ENCODE measurements around the gene ZFC3H1.

Gene ZFC3H1

DNA sequence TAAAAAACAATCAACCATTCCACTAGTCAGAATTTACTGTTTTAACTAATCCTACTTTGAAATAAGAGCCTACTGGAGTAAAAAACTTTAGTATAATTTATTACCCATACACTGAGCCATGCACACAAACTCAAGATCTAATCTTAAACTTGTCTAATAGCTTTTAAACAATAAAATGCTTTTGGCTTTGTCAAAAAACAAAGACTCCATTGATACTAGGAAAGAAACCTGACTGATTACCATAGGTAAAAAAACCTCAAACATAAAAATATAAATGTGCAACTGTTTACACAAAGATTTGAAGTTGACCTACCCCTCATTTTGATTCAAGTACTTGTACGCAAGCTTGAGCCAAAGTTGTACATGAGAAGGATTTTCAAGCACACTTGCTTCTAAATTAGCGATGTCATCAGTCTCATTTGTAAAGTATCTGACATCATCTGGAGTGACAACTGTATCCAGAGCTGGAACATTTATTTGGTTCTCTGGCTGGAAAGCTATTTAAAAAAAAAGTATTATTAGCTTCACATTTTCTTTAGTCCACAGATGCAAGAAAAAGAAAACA lies 36.1 kb downstream of the ZFC3H1 start:
- no peak for DNase-seq (ENCODE audit: low spot score)

DNA sequence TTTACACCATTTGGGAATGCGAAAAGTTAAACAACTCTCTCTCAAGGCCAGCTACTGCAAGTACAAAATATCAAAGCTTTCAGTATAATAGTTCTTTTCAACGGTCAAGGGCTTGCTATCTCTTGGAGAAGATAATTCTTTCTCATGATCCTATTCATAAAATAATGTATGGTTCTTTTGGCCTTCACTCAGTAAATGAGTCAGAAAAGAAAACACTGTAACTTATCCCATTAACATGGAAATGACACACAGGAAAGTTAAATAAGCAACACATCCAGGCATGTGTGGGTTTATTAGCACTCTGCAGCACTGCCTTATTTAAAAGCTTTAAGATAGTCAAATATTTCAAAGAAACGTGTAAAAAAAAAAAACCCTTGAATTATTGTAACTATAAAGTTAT lies 36.9 kb downstream of the ZFC3H1 start:
- no peak for DNase-seq (ENCODE audit: low spot score)

DNA sequence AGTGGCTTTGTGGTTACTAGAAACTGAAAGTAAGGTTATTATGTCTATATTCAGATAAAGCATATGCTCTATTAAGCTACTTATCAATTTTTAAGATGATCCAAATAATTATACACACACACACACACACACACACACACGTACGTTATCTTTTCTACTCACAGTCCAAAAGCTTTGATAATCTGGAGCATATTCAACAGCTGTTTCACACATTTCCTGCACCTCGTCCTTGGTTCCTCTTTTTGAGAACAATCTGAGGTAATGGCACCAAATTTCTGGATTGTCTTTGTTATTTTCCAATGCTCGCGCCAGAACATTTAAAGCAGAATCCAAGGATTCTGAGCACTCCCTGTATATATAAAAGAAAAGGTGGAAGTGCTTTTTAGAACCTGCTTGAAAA lies 37.5 kb downstream of the ZFC3H1 start:
- DNase-seq (ENCODE audit: low spot score) = no peak

DNA sequence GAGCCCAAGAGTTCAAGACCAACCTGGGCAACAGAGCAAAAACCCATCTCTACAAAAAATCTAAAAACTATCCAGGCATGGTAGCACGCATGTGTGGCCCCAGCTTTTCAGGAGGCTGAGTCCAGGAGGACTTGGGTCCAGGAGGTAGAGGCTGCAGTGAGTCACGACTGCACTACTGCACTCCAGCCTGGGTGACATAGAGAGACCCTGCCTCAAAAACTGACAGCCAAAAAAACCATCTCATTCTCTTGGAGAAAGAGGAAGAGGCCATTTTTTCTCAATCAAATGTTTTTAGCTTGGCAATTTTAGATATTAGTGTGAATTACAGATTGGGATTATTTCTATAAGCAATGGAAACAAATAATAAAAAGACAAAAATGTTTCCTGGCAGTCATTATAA lies 38.2 kb downstream of the ZFC3H1 start:
- no peak for DNase-seq (ENCODE audit: low spot score)

DNA sequence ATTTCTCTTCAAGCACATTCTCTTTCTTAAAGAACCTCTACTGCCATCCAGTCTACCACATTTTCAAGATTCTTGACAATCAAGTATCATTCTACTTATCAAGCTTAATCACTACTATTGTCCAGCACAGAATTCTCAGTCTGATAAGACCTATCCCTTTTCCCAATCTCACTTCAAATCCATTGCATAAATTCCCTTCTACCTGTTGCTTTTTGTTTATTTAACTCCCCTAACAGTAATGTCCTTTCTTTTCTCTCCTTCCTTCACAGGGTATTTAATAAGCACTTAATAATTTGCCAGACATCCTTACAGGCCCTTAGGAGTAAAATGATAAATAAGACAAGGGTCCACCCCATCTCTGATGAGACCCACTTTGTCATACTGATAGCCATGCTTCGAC lies 41.7 kb downstream of the ZFC3H1 start:
- DNase-seq (ENCODE audit: low spot score) = no peak

DNA sequence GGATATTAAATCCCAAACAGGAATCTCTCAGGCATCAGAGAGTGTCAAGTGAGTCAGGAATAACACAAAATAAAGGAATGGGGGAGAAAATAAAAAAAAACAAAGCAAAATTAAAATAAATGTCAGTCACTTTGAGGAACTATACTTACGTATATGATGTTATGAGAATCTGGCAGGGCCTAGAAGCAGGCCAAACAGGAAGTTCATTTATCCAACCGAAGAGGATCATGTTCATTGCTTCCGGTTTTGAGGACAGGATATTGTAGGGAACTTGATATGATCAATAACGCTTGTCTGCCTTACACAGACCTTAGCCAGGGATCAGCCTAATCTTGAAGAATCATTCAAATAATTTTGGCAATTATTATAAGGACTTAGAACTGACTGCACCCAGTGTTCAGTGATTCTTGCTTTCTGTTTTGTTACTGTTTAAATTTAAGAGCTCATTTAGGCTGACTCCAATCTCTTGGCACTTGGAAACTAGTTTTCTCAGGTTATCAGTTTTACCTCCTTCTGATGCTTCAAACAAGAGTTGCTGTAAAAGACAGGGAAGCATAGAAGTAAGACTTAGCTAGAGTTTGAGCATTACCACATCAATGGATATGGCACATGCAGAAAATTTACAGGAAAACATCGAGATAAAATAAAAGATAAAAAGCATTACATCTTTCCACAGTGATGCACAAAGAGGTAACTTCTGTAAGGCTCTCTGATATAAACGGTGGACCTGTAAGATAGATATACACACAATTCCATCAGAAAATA lies 53.4 kb downstream of the ZFC3H1 start:
- no peak for DNase-seq (ENCODE audit: low spot score)

DNA sequence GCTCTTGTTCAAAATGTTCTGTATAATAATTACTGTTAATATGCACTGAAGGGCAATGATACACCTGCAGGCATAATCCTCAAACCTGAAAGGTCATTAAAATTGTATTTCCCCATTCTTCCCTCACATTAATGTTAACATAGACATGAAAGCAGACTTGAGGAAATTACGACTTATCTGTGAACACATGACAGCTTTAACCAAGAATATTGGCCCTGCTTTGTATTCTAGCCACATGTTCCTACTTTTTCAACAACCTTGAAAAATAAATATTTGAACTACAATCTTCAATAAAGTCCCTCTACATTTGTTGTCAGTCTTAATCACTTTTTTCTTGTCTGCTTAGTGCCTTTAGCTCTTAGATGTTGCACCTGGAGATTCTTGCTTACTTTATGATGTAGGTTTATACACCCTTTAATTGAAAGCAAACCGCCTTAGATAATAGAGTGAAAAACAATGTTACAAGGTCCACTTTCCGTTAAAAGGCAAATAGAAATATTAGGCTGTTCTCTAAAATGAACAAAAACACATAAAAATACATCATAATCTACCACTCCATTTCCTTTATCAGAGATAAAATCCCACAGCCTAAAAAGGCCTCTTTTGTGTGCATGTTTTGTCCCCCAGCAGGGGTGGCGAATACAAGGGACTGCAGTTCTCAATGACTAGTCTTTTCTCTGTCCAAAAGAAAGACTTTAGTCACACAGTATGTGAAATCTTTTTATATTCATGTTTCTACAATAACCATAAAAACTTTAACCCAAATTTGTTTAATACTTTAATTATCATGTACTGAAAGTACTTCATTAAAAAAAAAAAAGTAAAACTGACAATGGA lies 55.9 kb downstream of the ZFC3H1 start:
- DNase-seq (ENCODE audit: low spot score) = no peak

DNA sequence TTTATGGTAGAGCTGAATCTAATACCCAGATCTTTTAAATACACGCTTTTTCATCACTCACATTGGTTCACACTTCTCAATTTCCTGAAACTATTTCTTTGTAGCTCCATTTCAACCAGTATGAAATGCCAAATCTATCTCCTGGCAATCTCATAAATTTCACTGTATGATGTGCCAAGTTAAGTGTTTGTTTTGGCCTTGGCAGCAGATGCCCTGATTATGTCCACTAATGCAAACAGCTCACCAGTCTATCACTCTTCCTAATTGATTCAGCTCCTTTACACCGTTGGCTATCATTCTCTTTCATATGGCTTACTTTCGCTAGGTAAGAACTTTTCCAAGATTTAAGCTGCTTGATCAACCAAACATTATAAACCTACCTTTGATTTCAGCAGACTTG lies 58.6 kb downstream of the ZFC3H1 start:
- DNase-seq (ENCODE audit: low spot score) = no peak

DNA sequence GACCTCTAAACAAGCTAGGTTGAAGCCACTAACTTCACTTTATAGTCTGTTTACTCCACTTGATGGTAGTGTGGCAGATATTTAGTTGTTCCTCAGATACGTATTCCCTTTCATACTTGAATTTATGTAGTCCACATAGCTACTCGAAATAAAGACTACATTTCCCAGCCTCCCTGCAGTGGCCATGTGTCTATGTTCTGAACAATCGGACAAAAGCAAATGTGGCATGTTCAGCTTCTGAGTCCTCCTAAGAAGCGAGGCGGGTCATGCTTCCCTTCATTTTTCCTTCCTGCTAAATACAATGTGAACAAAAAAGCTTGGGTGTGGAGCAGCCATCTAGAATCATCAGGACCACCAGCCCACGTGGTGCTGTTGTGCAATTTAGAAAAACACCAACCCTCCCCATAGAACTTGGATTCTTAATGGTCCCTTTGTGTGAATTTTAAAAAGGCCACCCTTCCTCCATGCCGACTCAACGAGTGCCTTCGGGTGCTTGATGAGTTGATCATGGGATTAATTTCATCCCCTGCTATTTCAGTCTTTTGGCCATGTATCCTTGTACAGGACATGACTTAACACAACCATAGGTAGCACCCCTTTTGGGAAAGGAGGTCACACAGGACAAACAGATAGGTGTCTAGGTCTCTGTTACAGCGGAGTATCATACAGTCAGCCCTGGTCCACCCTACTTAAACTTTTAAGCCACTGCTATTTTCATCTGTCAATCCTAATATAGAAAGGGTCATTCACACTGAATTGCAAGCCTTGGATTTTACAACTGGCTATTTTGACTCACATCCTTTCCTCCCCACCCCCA lies 60.7 kb downstream of the ZFC3H1 start:
- DNase-seq (ENCODE audit: low spot score) = no peak

DNA sequence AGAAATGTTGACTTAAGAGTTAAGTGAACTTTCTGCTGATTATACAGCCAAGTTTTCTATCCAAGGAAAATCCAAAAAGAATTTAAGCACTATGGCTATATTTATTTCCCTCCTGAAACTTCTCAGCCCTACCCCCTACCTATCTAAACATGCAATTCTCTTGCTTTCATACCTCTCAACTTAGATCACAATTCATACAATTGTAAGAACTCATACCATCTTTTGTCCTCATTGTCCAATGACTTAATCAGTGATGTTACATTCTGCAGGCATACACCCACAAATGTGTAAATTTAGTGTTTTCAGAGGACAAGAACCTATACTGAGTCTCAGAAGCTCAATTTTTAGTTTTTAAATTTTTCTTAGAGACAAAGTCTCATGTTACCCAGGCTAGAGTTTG lies 62.1 kb downstream of the ZFC3H1 start:
- no peak for DNase-seq (ENCODE audit: low spot score)

DNA sequence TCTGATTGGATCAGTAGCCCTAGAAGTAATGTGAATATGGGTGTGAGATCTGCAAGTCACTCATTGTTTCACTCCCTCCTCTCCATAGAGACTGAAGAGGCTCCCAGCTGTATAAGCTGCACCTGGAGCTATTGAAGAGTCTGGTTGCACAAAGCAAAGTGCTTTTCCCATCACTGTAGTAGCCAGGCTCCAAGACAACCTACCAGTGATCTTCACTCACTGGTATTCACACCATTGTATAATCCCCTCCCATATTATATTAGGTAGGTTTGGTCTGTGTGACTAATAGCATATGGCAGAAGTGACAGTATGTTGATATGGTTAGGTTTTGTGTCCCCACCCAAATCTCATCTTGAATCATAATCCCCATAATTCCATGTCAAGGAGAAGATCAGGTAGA lies 64.4 kb downstream of the ZFC3H1 start:
- DNase-seq (ENCODE audit: low spot score) = no peak

DNA sequence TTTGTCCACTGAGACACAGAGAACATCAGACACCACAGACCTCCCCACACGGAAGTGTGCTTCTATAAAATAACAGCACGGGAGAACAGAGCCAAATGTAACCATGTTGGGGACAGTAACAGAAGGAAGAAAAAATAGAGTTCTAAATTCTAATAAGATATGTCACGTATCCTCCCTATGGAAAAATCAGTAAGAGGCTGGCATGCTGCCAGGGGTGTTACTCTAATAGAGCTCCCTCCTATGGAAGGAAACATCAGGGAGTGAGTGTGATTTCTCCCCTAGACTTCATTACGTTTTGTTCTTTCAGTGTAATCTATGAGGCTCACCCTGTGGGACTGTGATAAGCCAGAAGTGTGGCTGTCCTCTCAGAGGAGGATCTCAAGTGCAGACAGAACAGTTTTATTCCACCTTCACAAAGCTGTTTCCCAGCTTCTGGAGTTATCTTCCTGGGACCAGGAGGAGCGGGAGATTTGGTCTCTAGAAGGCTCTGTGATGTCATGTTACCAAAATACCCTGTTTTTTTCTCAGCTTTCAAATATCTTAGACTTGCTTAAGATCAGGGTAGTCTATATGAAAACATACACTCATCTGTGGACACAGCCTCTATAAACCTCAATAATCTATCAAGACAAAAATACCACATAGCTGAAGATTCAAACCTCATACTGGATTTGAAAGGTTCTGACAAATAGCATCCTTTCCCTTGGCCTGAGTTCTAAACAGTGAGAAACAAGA lies 69.3 kb downstream of the ZFC3H1 start:
- no peak for DNase-seq (ENCODE audit: low spot score)

DNA sequence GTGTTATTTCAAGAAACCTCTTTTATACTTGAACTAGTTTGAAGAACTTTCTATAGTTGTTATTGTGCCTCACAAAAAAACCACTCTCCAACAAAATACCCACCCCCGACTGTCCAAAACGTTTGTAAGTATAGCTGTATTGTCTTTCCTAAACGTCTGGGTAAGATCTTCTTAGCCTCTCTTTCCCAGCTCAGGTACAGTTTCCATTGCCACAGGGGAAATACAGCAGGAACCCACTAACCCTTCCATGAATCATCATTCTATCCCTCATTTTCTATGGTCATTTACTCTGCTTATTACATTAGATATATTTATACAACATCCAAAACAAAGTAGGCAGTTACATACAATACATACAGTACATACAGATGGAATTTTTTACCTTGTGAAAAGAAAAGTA lies 70.8 kb downstream of the ZFC3H1 start:
- DNase-seq (ENCODE audit: low spot score) = no peak

DNA sequence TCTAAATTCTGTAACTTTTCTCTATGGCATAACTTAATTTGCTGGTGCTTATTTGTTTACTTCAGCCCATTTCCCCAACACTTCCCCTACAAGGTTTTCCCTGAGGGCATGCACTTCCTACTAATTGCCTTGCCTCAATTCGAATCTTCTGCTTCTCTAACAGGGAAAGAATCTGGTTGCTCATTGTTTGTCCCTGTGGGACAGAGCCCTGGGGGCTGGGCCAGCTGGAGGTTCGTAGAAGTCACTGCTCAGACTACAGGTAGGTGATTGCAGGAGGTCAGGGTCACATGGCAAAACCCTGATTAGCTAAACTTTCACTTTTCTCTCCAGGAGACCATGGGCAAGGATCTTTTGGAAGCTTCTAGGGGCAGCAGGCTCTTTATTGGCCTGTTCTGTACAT lies 72.0 kb downstream of the ZFC3H1 start:
- DNase-seq (ENCODE audit: low spot score) = no peak

DNA sequence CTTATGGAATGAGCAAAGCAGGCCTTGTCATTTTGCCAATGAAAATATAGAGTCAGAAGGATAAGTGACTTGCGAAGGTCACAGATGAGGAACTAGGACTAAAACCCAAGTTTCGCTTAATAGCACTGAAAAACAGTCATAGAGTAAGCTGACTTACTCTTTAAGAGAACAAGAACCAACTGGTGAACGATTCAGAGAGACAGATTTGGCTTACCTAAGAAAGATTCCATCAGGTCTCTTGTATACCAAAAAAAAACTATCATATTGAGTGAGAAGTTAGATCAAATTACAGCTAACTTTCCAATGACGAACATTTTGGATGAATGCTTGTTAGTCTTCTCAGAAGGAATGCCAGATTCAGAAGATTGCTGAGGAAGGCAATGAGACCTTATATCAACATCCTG lies 74.2 kb downstream of the ZFC3H1 start:
- no peak for DNase-seq (ENCODE audit: low spot score)

DNA sequence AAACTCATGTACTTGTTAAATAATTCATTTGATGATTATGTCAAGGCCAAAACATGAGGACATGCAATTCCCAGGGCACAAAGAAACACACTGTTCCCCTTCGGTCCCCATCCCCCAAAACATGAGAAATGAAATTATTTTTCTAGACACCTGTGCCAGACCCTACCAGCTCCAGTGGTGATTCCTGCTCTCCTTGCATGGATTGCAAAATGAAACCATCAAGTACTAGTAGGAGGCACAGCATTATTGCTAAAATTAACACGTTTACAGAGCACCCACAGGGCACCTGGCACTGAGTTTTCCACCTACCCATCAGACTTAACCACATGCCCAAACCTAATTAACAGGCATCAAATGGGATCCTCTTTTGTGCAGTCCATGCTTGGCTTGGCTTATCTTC lies 76.6 kb downstream of the ZFC3H1 start:
- DNase-seq (ENCODE audit: low spot score) = no peak

DNA sequence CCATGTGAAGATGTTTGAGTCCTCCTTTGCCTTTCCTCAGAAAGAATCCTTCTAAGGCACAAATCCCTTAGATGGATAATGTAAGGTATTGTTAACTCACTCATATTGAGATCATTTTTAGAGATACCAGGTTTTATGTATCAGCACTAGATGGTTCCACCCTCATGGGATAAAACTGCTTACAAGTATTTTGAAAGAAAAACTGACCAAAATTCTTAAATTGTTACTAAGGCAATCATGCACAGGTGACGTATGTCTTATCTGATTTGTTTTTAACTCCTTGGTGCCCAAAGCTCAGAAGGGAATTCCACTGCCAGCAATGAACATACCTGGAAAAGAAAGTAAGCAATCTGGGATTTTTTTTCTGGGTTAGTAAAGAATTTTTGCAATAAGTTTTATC lies 78.4 kb downstream of the ZFC3H1 start:
- no peak for DNase-seq (ENCODE audit: low spot score)

DNA sequence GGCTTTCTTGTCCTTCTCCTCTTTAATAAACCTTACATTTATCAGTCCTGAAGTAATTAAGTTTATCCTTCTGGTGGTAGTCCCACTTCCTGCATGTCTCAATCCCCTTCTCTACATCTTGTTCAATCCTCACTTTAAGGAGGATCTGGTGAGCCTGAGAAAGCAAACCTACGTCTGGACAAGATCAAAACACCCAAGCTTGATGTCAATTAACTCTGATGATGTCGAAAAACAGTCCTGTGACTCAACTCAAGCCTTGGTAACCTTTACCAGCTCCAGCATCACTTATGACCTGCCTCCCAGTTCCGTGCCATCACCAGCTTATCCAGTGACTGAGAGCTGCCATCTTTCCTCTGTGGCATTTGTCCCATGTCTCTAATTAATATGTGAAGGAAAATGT lies 79.3 kb downstream of the ZFC3H1 start:
- DNase-seq (ENCODE audit: low spot score) = no peak

DNA sequence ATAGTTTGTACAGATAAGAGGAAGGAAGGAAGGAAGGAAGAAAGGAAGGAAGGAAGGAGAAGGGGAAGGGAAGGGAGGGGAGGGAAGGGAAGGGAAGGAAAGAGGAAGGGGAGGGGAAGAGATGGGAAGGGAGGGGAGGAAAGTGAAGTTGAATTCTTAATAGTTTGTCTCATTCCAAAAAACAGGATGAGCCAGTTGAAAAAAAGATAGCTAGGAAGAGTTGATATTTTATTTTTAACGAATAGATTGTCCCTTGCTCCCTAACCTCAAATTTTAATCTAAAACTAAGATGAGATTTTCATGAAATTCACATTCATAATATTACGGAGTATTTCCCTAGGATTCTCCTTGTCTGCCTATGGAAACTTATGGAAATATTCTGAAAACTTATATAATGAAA lies 80.7 kb downstream of the ZFC3H1 start:
- no peak for DNase-seq (ENCODE audit: low spot score)

DNA sequence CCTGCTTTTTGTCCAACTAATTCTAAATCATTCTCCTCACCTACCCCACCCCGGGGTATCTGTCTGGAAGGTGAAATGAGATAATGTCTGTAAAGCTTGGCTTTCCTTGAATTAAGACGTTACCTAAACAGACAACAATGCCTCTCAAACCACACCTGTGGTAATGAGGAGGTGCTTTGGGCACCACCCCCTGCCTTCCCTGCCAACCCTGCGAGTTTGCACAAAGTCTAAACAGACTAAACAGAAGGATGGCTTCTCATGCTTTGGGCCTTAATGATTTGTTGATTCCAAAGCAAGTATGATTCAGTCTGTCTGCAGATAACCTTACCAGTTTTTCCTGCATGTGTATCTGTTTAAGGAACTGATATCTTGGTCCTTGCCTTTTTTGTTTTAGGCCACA lies 82.4 kb downstream of the ZFC3H1 start:
- no peak for DNase-seq (ENCODE audit: low spot score)

DNA sequence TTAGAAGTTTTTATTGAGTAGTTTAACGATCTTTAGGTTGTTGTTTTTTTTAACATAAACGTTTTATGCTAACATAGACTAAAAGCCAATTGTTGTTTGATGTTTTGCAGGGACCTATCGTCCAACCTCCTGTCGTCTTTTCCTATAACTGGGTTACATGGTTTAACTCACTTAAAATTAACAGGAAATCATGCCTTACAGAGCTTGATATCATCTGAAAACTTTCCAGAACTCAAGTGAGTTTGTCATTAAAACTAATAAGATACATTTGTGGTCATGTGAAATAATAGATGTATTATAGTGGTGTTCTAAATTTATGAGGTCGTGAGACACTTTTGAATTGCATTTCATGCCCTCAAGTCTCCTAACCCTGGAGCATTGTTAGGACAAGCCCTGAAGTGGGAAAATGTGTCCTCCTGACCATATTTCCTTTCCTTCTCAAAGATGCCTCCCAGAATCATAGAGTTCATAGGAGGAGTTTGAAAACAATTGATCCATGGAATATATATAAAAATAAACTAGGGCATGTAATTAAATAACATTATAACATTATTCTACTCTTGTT lies 84.9 kb downstream of the ZFC3H1 start:
- no peak for DNase-seq (ENCODE audit: low spot score)
